T-helper 1 cell treated with Interleukin-12 subunit alpha and Interleukin-12 subunit beta and Interleukin-4 antibody, amounts not matched to agents 30 ng/mL and 1 ng/mL, for 36 hours (primary cell): Measurements from ENCODE around the gene PIGU. TPM values are rescaled to one million over a fixed set of nuclear protein-coding genes. Genes with fewer than 3 reads are reported as not detected.
"Not testable (repeated sequence)": the region's sequence is repeated elsewhere in the genome, so short reads cannot be mapped to it uniquely, and the experiment has no call there.

Source experiments
- intact Hi-C: fragments of 100-400 bp; cut with micrococcal nuclease; formaldehyde crosslinking; loops from one replicate; pipeline ENCODE4 v1.15.1; 2024
- total RNA-seq: library from RNA; stranded (reverse); gene quantifications from 2 replicates; pipeline ENCODE4 v1.2.3, GENCODE V29; 2022

Gene PIGU
- 20.5 and 21.9 TPM in 2 replicates for total RNA-seq

DNA sequence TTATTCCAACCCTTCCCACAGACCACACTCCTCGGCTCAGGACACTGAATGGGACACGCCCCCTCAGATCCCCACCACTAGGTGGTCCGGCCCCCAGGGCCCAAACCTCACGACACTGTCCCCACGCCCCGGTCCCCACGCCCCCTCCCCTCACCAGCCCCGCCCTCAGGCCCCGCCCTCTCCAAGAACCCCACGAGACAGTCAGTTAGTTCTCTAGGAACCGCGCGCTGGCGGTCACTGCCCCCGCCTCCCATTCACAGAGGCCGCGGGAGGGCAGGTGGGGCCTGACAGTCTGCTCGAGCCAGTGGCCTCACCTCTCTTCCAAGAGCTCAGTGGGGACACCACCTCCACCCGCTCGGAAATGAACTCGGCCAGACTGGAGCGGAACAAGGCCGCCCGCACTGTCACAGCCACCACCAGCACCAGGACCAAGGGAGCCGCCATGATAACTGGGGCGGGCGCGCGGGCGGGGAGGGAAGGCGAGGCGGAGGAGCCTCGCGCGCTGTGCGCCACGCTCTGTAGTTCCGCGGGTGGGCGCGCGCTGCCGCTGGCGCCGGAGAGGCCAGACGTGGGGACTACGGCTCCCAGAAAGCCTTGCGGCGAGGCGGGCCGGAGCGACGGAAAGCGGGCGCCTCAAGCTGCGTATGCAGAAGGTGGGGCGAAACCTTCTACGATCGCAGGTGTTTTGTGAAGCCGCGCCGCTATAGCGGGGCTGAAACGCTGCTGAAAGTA is at the start of gene PIGU:
Gene PIGU (minus strand): TSS at position 451 of the 732 bp plus-strand sequence. CDS start 7 bp downstream, at position 444.
- intact Hi-C loops, result loop anchor here (1.0 to 5.0 kb wide), 15 partner anchors 27 to 866 kb away; partner anchors contain the start of genes ACSS2, AHCY, CHMP4B and EIF2S2

GRCh38 chr20:34724172-34724571 is 47.3 kb upstream of the PIGU start:
- intact Hi-C loops, result no loop called here

DNA sequence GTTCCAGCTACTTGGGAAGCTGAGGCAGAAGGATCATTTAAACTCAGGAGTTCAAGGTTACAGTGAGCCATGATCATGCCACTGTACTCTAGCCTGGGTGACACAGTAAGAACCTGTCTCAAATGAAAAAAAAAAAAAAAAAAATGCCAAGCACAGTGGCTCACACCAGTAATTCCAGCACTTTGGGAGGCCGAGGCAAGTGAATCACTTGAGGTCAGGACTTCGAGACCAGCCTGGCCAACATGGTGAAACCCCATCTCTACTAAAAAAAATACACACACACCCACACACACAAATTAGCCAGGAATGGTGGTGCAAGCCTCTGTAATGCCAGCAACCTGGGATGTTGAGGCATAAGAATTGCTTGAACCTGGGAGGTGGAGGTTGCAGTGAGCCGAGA is 45.7 kb upstream of the PIGU start:
- intact Hi-C loops, result not testable (repeated sequence)

- intact Hi-C loops, result no loop called here
Measured at GRCh38 chr20:34720266-34720665, 43.4 kb upstream of the PIGU start.

GRCh38 chr20:34719242-34720017 is 42.5 kb upstream of the PIGU start:
- intact Hi-C loops, result not testable (repeated sequence)

GRCh38 chr20:34717230-34718095 is 40.6 kb upstream of the PIGU start:
- intact Hi-C loops, result no loop called here

DNA sequence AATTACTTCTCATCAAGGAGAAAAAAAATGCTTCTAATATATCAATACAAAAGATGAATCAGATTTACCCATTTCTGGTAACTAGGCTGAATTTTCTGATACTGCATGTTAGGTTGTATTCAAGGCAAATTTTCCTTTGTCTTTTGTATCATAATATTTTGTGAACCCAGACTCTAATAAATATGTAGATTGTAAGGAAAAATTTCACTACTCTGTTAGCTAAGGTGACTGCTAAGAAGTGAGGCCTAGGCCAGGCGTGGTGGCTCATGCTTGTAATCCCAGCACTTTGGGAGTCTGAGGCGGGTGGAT is 40.0 kb upstream of the PIGU start:
- intact Hi-C loops, result no loop called here

GRCh38 chr20:34715384-34715783 is 38.5 kb upstream of the PIGU start:
- intact Hi-C loops, result no loop called here

- intact Hi-C loops, result not testable (repeated sequence)
Measured at GRCh38 chr20:34713944-34714515, 37.1 kb upstream of the PIGU start.

DNA sequence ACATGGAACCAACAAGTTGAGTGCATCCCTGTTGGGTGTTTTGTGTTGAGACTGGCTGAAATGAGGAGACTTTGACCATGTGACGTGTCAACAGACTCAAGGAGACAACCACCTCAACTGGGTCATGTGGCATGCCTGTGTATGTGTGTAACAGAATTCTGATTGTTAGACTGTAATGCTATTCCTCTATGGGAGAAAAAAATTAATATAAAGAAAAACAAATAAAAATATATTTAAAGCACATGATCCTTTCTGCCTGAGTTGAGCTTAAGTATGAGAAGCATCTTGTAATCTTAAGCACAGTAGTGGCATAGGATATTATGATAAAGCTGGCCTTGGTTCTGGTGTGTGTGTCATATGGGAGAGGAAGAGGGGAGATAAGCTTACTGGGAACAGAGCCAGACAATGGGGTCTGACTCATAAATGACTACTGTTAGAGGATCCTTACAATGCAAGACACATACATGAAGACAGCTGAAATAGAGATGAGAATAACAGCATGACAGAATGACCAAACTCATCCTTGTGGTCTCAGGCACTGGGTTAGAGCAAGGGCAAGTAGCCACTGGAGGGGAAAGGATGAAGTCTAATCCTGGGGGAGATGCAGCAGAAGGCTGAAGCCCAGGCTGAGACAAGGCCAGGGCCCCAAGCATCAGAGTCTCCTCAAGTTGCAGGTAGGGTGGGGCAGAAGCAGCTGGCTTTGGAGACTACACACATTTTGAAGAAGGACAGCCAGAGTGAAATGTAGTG is 36.5 kb upstream of the PIGU start:
- intact Hi-C loops, result no loop called here

DNA sequence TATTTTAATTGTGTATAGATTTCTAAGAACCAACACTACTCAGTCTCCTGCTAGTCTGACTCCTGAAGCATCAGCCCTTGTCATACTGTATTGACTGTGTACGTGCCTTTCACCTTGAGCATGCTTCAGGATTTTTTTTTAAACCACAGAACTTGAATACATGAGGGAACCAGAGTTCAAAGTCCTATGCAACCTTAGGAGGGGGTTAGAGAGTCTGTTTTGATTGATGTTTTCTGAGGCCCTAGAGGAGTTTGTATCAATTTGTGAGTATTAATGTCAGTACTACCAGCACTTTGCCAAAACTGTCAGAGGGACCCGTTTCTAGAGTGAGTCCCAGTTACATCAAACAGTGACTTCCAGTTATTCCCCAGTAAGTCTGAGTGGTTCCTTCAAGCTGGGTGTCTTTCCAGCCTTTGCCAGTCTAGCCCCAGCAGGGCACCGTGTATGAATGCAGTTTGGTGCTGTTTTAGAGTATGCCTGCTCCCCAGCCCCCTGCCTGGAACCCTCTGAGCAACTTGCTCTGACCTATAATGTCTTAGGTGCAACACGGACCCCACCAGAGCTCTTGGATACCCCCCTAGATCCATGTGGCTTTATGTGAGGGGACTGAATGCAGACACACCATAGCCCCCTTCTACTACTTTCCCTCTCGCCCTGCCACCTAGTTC is 35.8 kb upstream of the PIGU start:
- intact Hi-C loops, result no loop called here

GRCh38 chr20:34711813-34712430 is 35.0 kb upstream of the PIGU start:
- intact Hi-C loops, result no loop called here

- intact Hi-C loops, result no loop called here
Measured at GRCh38 chr20:34710861-34711574, 34.1 kb upstream of the PIGU start.

DNA sequence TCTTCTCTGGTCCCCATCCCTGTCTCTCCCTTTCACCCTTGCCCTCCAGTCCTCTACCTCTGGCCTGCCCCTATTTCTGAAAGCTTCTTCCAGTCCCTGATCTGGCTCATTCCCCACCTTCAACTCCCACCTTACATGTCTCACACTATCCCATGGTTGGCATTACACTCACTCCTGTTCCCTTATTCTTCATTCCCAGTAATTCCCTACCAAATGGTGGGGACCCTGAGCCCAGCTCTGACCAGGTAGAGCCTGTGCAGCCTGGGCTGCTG is 33.6 kb upstream of the PIGU start:
- intact Hi-C loops, result no loop called here

DNA sequence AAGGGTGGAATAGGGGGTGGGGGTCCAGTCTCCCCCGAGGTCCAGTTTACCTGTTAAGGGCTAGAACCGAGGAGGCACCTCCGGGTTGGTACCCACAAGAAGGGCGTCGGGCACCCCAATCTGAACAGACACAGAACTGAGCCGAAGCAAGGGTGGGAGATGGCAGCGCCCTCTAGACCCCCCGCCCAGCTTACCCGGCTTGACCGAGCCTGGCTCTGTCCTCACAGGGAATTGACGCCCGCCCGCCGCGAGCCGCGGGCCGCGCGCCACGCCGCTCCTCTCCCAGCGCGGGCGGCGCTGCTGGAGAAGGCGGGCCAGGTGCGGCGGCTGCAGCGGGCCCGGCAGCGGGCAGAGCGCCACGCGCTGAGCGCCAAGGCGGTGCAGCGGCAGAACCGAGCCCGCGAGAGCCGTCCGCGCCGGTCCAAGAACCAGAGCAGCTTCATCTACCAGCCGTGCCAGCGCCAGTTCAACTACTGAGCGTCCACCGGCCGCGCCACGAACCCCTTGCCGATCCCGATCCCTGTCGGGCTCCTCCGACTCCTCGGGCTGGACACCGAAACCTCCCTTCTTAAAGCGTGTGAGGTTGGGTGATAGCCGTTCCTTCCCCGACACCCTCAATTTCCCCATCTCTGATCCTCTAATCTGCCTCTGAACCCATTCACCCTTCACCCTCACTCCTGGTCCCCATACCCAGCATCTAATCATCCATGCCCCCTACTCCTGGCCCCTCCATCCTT is 33.1 kb upstream of the PIGU start:
- intact Hi-C loops, result loop anchor here (1.0 to 10.0 kb wide), 9 partner anchors 33 to 718 kb away; partner anchors contain the start of genes DYNLRB1, EIF2S2, GSS and ITCH

DNA sequence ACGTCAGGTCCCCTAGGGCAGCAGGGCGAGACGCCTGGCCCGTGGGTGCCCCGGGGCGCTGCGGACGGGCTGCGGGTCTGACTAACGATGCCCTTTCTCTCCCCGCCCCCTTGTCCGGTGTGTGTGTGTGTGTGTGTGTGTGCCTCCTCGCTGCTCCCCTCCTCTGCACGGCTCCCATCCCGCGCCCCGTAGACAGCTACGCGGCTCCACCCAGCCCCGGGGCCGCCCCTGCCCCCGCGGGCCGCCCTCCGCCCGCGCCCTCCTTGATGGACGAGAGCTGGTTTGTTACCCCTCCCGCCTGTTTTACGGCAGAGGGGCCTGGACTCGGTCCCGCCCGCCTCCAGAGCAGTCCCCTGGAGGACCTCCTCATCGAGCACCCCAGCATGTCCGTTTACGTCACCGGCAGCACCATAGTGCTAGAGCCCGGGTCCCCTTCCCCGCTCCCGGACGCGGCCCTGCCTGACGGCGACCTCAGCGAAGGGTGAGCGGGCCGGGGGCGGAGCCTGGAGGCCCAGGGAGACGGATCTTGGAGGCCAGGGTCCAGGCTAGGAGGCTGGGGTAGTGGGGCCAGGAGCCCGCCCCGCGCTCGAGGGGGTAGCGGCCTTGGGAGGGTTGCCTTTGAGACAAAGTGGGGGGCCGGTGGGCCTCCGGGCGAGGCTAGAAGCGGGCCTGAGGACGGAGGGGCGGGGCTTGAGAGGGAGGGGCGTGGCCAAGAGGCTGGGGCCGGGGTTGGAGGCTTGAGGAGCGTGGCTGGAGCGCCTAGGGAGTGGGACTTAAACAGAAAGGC is 32.3 kb upstream of the PIGU start:
- intact Hi-C loops, result loop anchor here (1.0 to 10.0 kb wide), 9 partner anchors 32 to 717 kb away; partner anchors contain the start of genes DYNLRB1, EIF2S2, GSS and ITCH

- intact Hi-C loops, result loop anchor here (1.0 to 10.0 kb wide), 10 partner anchors 31 to 716 kb away; partner anchors contain the start of genes DYNLRB1, EIF2S2, GSS and ITCH
Measured at GRCh38 chr20:34708621-34709043, 31.7 kb upstream of the PIGU start.
